Activated gamma-delta T cell treated with anti-CD3 and anti-CD28 coated beads, Interleukin-2, amount 50 U/mL, for 16 hours (primary cell): ENCODE data around the gene CDKN2D.

Experiments
- DNase-seq: peaks from one replicate; pipeline ENCODE4 v3.0.0-alpha.2; 2020; ENCODE audit warnings: low read depth

Gene CDKN2D

GRCh38 chr19:10520652-10521318, 48.0 kb downstream of the CDKN2D start:
- DNase-seq = no peak

DNA sequence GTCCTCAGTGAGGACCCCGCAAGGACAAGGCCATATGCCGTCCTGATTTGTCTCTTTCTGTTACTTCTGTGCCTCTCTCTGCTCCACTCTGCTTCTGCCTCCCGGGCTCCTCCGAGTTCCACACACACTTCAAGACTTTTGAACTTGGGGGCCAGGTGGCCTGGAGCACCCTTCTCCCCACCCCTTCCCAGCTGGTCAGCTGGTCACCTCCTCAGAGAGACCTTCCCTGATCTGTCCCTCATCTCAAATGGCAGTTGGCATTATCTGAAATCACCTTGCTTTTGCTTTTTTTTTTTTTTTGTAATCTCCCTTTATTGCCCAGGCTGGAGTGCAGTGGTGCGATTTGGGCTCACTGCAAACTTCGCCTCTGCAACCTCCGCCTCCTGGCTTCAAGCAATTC, 49.4 kb downstream of the CDKN2D start:
- no peak for DNase-seq

DNA sequence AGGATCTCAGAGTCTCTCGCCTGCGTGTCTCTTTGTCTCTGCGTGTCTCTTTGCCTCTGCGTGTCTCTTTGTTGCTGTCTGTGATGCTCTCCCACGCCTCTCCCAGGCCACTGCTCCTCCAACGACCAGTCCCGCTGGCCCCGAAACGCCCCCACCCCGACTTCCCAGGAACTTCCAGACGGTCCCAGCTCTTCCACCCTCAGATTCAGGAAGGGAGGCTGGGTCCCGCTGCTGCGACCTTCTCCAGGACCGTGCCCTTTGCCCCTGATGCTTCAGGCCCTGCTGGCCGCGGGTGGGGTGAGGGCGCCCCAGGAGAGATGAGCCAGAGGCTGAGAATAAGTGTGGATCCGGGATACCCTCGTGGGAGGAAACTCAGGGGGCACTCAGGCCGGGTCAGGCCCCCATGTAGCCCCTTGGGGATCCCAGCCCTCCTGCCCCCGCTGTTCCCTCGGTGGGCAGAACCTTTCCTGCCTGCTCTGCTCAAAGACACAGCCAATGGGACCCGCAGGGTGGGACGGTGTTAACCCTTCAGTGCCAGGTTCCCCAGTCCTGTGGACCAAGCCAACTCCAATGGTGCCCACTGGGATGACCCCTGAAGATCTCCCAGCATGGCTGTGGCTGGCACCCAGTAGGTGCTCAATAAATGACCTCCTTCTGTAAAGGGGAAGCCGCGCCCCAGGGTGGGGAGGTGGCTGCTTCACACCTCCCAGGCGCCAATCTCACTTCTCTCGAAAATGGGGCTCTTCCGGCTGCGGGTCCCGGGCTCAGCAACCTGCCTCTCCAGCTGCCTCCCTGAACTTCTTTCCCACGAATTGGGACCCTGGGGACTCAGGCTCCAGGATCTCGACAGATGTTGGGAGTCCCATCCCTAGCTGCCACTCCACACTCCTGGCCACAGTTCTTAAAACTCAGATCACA, 50.1 kb downstream of the CDKN2D start:
- DNase-seq = no peak

GRCh38 chr19:10517760-10518443, 50.9 kb downstream of the CDKN2D start:
- DNase-seq = no peak

- no peak for DNase-seq
Observed at GRCh38 chr19:10517361-10517759, 51.4 kb downstream of the CDKN2D start, which contains the start of gene S1PR5. S1PR5 (minus strand) TSS chr19:10517447; CDS start chr19:10515011, 2,436 bp downstream.

DNA sequence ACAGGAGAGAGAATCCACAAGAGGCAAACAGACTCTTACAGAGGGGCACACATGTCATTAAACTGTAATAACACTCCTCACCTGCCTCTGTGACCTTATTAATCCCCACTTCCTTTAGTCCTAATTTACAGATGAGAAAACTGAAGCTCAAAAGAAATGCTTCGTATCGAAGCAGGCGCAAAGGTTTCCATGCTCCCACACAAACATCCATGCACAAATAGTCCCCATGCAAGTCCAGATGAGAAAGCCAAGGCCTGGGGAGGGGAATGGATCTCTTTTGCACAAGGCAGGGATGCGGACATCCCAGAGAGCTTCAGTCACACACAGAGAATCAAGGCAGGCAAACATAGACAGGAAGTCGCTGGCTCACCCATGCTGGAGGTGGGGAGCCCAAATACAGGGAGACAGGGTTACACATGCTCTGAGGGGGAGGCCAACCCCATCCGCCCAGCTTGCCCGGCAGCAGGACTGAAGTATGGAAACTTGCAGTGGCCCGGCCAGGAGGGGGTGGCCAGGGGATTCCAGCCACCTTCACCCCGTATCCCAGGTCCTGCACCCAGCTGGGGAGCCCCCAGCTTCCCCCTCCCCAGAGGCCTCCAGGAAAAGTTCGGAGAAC, 52.0 kb downstream of the CDKN2D start:
- no peak for DNase-seq
